HUES64 (cell line): Measurements from ENCODE around the gene FAM3B.

Source experiments
- H3K27ac ChIP-seq: 2 replicates; pipeline ENCODE4 v1.7.0; 2013; ENCODE audit warnings: low read depth, low read length, inconsistent platforms
- H3K27me3 ChIP-seq: 2 replicates; pipeline ENCODE4 v1.6.1; 2013; ENCODE audit warnings: mild to moderate bottlenecking, low read length; ENCODE audit not compliant: insufficient read depth
- H3K36me3 ChIP-seq: 2 replicates; pipeline ENCODE4 v1.6.1; 2013; ENCODE audit warnings: mild to moderate bottlenecking, low read length; ENCODE audit not compliant: insufficient read depth
- H3K4me1 ChIP-seq: 2 replicates; pipeline ENCODE4 v1.6.1; 2013; ENCODE audit warnings: mild to moderate bottlenecking, low read length, moderate library complexity; ENCODE audit not compliant: insufficient read depth
- H3K4me3 ChIP-seq: 2 replicates; pipeline ENCODE4 v1.5.1; 2013; ENCODE audit warnings: mild to moderate bottlenecking, low read length, moderate library complexity
- H3K9ac ChIP-seq: 2 replicates; pipeline ENCODE4 v1.6.1; 2013; ENCODE audit warnings: mild to moderate bottlenecking, low read depth, low read length
- H3K9me3 ChIP-seq: 2 replicates; pipeline ENCODE4 v1.6.1; 2013; ENCODE audit warnings: low read depth, low read length; ENCODE audit not compliant: insufficient read depth
- WGBS: fragments of 150-250, 120-280 bp; methylation state at CpG from one replicate; pipeline ENCODE4 v1.1.7; 2013; ENCODE audit warnings: missing lambda C conversion rate; 5-methylcytosine and 5-hydroxymethylcytosine counted together

The FAM3B gene

GRCh38 chr21:41338455-41338854 lies 21.9 kb downstream of the FAM3B start:
- 95% methylated on average over 8 of the region's 8 CpGs for WGBS
- Histone ChIP-seq H3K4me1 (no peaks in the 10 kb centered on the region), H3K9ac (no peak overlapping the region), H3K36me3 (no peaks in the 10 kb centered on the region), H3K9me3 (peaks cover 26% of the 10 kb centered on the region), H3K27me3 (no peaks in the 10 kb centered on the region), H3K27ac (no peak overlapping the region), H3K4me3 (no peak overlapping the region)

GRCh38 chr21:41342035-41342434 lies 25.4 kb downstream of the FAM3B start:
- Histone ChIP-seq H3K27me3 (no peaks in the 10 kb centered on the region), H3K36me3 (no peaks in the 10 kb centered on the region), H3K9ac (no peak overlapping the region), H3K4me3 (no peak overlapping the region), H3K4me1 (no peaks in the 10 kb centered on the region), H3K27ac (no peak overlapping the region), H3K9me3 (peaks cover 9% of the 10 kb centered on the region; the same call in 1 of the 2 replicates)
- 100% methylated on average over 3 of the region's 4 CpGs for WGBS

- H3K4me3 ChIP-seq = no peak overlapping the region
- WGBS = 94% methylated on average over 9 of the region's 9 CpGs
- no peaks in the 10 kb centered on the region for H3K36me3 ChIP-seq
- H3K27ac ChIP-seq = no peak overlapping the region
- peaks cover 9% of the 10 kb centered on the region; the same call in 1 of the 2 replicates for H3K9me3 ChIP-seq
- no peak overlapping the region for H3K9ac ChIP-seq
- H3K27me3 ChIP-seq = no peaks in the 10 kb centered on the region
- no peaks in the 10 kb centered on the region for H3K4me1 ChIP-seq
Observed at GRCh38 chr21:41344146-41344545, 27.5 kb downstream of the FAM3B start.

GRCh38 chr21:41345356-41345755 lies 28.8 kb downstream of the FAM3B start:
- Histone ChIP-seq H3K9ac (no peak overlapping the region), H3K9me3 (peaks cover 9% of the 10 kb centered on the region; the same call in 1 of the 2 replicates), H3K27ac (no peak overlapping the region), H3K36me3 (no peaks in the 10 kb centered on the region), H3K4me3 (no peak overlapping the region), H3K27me3 (no peaks in the 10 kb centered on the region), H3K4me1 (no peaks in the 10 kb centered on the region)
- WGBS = 100% methylated on average over 2 of the region's 4 CpGs

- H3K27ac ChIP-seq = no peak overlapping the region
- H3K9me3 ChIP-seq = peaks cover 9% of the 10 kb centered on the region; the same call in 1 of the 2 replicates
- no peak overlapping the region for H3K9ac ChIP-seq
- H3K4me3 ChIP-seq = no peak overlapping the region
- H3K4me1 ChIP-seq = no peaks in the 10 kb centered on the region
- H3K36me3 ChIP-seq = no peaks in the 10 kb centered on the region
- H3K27me3 ChIP-seq = no peaks in the 10 kb centered on the region
- WGBS = 95% methylated on average over 13 of the region's 13 CpGs
Observed at GRCh38 chr21:41345934-41346685, 29.5 kb downstream of the FAM3B start.

- H3K36me3 ChIP-seq = no peaks in the 10 kb centered on the region
- H3K4me1 ChIP-seq = no peaks in the 10 kb centered on the region
- H3K4me3 ChIP-seq = no peak overlapping the region
- no peaks in the 10 kb centered on the region for H3K27me3 ChIP-seq
- H3K27ac ChIP-seq = no peak overlapping the region
- H3K9ac ChIP-seq = no peak overlapping the region
- WGBS = 95% methylated on average over 8 of the region's 8 CpGs
- H3K9me3 ChIP-seq = peaks cover 7% of the 10 kb centered on the region; the same call in 1 of the 2 replicates
Observed at GRCh38 chr21:41346758-41347157, 30.2 kb downstream of the FAM3B start.

GRCh38 chr21:41348434-41348833 lies 31.8 kb downstream of the FAM3B start:
- WGBS = 89% methylated on average over 6 of the region's 6 CpGs
- no peaks in the 10 kb centered on the region for H3K27me3 ChIP-seq
- H3K36me3 ChIP-seq = no peaks in the 10 kb centered on the region
- no peaks in the 10 kb centered on the region for H3K9me3 ChIP-seq
- H3K4me1 ChIP-seq = no peaks in the 10 kb centered on the region
- no peak overlapping the region for H3K27ac ChIP-seq
- no peak overlapping the region for H3K4me3 ChIP-seq
- H3K9ac ChIP-seq = no peak overlapping the region

- no peaks in the 10 kb centered on the region for H3K4me1 ChIP-seq
- no peak overlapping the region for H3K9ac ChIP-seq
- H3K36me3 ChIP-seq = no peaks in the 10 kb centered on the region
- WGBS = 95% methylated on average over 7 of the region's 7 CpGs
- no peak overlapping the region for H3K4me3 ChIP-seq
- no peaks in the 10 kb centered on the region for H3K9me3 ChIP-seq
- no peaks in the 10 kb centered on the region for H3K27me3 ChIP-seq
- no peak overlapping the region for H3K27ac ChIP-seq
Observed at GRCh38 chr21:41349126-41349525, 32.5 kb downstream of the FAM3B start.

GRCh38 chr21:41349619-41350390 lies 33.2 kb downstream of the FAM3B start:
- Histone ChIP-seq H3K9ac (no peak overlapping the region), H3K27me3 (no peaks in the 10 kb centered on the region), H3K36me3 (no peaks in the 10 kb centered on the region), H3K4me1 (no peaks in the 10 kb centered on the region), H3K27ac (no peak overlapping the region), H3K9me3 (no peaks in the 10 kb centered on the region), H3K4me3 (no peak overlapping the region)
- 92% methylated on average over 19 of the region's 19 CpGs for WGBS

GRCh38 chr21:41350436-41351155 lies 34.0 kb downstream of the FAM3B start:
- WGBS = 96% methylated on average over 16 of the region's 16 CpGs
- Histone ChIP-seq H3K9ac (no peak overlapping the region), H3K27me3 (no peaks in the 10 kb centered on the region), H3K27ac (no peak overlapping the region), H3K4me3 (no peak overlapping the region), H3K36me3 (no peaks in the 10 kb centered on the region), H3K9me3 (no peaks in the 10 kb centered on the region), H3K4me1 (no peaks in the 10 kb centered on the region)

GRCh38 chr21:41357546-41357945 lies 40.9 kb downstream of the FAM3B start:
- 84% methylated on average over 8 of the region's 8 CpGs for whole genome bisulfite sequencing
- Histone ChIP-seq H3K36me3 (no peaks in the 10 kb centered on the region), H3K9ac (no peak overlapping the region), H3K27ac (no peak overlapping the region), H3K4me3 (no peak overlapping the region), H3K4me1 (no peaks in the 10 kb centered on the region), H3K27me3 (no peaks in the 10 kb centered on the region), H3K9me3 (no peaks in the 10 kb centered on the region)
